Endothelial cell of umbilical vein (primary cell): Measurements from ENCODE around the gene NOD1. TPM values are rescaled to one million over a fixed set of nuclear protein-coding genes. Genes with fewer than 3 reads are reported as not detected.
A peak's percentile ranks its signal among the peaks of the same experiment; 100 is the strongest.

Experiments
- BruUV-seq: library from RNA; stranded (reverse); fragments of 400-500 nt; replicated peaks from 2 replicates; lab custom pipeline; 2021; lab: Mats Ljungman, UMichigan
- CTCF ChIA-PET: fragments of 300-600, 350-600 bp; sonication (Branson Sonifier 250); formaldehyde crosslinking; loops from one replicate; lab custom pipeline; 2021; ENCODE audit warnings: antibody characterized with exemption, inconsistent platforms; lab: Charles Lee
- POLR2A ChIA-PET: fragments of 300-600, 350-600 bp; sonication (Branson Sonifier 250); formaldehyde crosslinking; loops from one replicate; lab custom pipeline; 2021; ENCODE audit warnings: antibody characterized with exemption, inconsistent platforms; lab: Charles Lee
- DNase-seq: peaks from one replicate; pipeline ENCODE4 v3.0.0-alpha.2; 2011; ENCODE audit warnings: low read depth, low spot score
- FAIRE-seq: peaks from 2 replicates; lab custom pipeline; 2011; peaks lifted over from hg19 to GRCh38; lab: Jason Lieb, UNC
- H2AFZ ChIP-seq: 2 replicates; pipeline ENCODE4 v1.6.0; 2012; ENCODE audit warnings: low read depth, low read length, control low read depth, inconsistent platforms
- H3K27ac ChIP-seq: 2 replicates; pipeline ENCODE4 v1.5.1; 2011; ENCODE audit warnings: low read depth, mild to moderate bottlenecking, control low read depth, low read length, moderate library complexity; ENCODE audit not compliant: insufficient read depth
- H3K27me3 ChIP-seq, 2 experiments: 2 replicates each; pipeline versions ENCODE4 v1.6.0 to v1.6.1; 2011; ENCODE audit warnings: low read length in 2 of 2, mixed read lengths in 1 of 2; ENCODE audit not compliant: control insufficient read depth in 2 of 2, insufficient read depth in 2 of 2
- H3K36me3 ChIP-seq, 2 experiments: 2 replicates in 1 of 2; 3 replicates in 1 of 2; pipeline ENCODE4 v1.5.1; 2011; ENCODE audit warnings: low read length in 2 of 2, mild to moderate bottlenecking in 1 of 2, moderate library complexity in 1 of 2; ENCODE audit not compliant: control insufficient read depth in 2 of 2, insufficient read depth in 2 of 2; ENCODE audit errors: extremely low read depth in 1 of 2
- H3K4me1 ChIP-seq: 3 replicates; pipeline ENCODE4 v1.5.1; 2011; ENCODE audit warnings: mild to moderate bottlenecking, low read length; ENCODE audit not compliant: control insufficient read depth, insufficient read depth; ENCODE audit errors: extremely low read depth
- H3K4me2 ChIP-seq: 2 replicates; pipeline ENCODE4 v1.6.1; 2011; ENCODE audit warnings: low read length, control low read depth, mixed read lengths; ENCODE audit not compliant: insufficient read depth
- H3K4me3 ChIP-seq, 3 experiments: fragments of 200-600 bp in 1 of 3; sonication (generic), shearing (Covaris generic) in 1 of 3; replicated peaks in 1 of 3; 2 replicates each; pipeline ENCODE4 v1.5.1; 2011 to 2016; ENCODE audit warnings: control low read depth in 3 of 3, low read length in 3 of 3, mild to moderate bottlenecking in 2 of 3, inconsistent platforms in 1 of 3, low read depth in 1 of 3, moderate library complexity in 1 of 3; ENCODE audit not compliant: insufficient read depth in 1 of 3
- H3K79me2 ChIP-seq: 2 replicates; pipeline ENCODE4 v1.6.0; 2012; ENCODE audit warnings: low read length, inconsistent platforms; ENCODE audit not compliant: control insufficient read depth, insufficient read depth
- H3K9ac ChIP-seq: replicated peaks from 2 replicates; pipeline ENCODE3; 2011; ENCODE audit warnings: low read length, control low read depth; ENCODE audit not compliant: insufficient read depth; ENCODE audit errors: extremely low read depth
- H3K9me1 ChIP-seq: replicated peaks from 3 replicates; pipeline ENCODE4 v1.6.0; 2011; ENCODE audit warnings: mild to moderate bottlenecking, low read length; ENCODE audit not compliant: control insufficient read depth, insufficient read depth; ENCODE audit errors: extremely low read depth
- H3K9me3 ChIP-seq: replicated peaks from 2 replicates; pipeline ENCODE4 v1.5.1; 2012; ENCODE audit warnings: low read length, inconsistent platforms; ENCODE audit not compliant: control insufficient read depth, insufficient read depth
- H4K20me1 ChIP-seq: replicated peaks from 2 replicates; pipeline ENCODE3; 2011; ENCODE audit warnings: mild to moderate bottlenecking, low read length; ENCODE audit not compliant: control insufficient read depth, insufficient read depth; ENCODE audit errors: extremely low read depth
- EZH2 ChIP-seq: IDR thresholded peaks from 2 replicates; pipeline ENCODE4 v1.6.1; 2012; ENCODE audit warnings: borderline replicate concordance, low read depth, mild to moderate bottlenecking, moderate library complexity, low read length, inconsistent platforms; ENCODE audit not compliant: severe bottlenecking
- FOS ChIP-seq: IDR thresholded peaks from 2 replicates; pipeline ENCODE4 v1.6.1; 2011; ENCODE audit warnings: mild to moderate bottlenecking, low read length, moderate library complexity, borderline replicate concordance; ENCODE audit not compliant: insufficient read depth
- GATA2 ChIP-seq: IDR thresholded peaks from 2 replicates; pipeline ENCODE4 v1.7.0; 2011; ENCODE audit warnings: low read depth, mild to moderate bottlenecking, moderate library complexity, mixed read lengths, low read length; ENCODE audit not compliant: insufficient read length, insufficient read depth
- JUN ChIP-seq: IDR thresholded peaks from 2 replicates; pipeline ENCODE4 v1.6.1; 2011; ENCODE audit warnings: borderline replicate concordance, low read depth; ENCODE audit not compliant: insufficient read length, insufficient read depth
- MYC ChIP-seq: IDR thresholded peaks from one replicate; pipeline ENCODE4 v1.6.1; 2011; ENCODE audit warnings: mild to moderate bottlenecking, low read depth, low read length
- POLR2A ChIP-seq: IDR thresholded peaks from 2 replicates; pipeline ENCODE4 v1.6.1; 2012; ENCODE audit warnings: low read depth, mild to moderate bottlenecking, control low read depth, low read length
- POLR2AphosphoS5 ChIP-seq: IDR thresholded peaks from 2 replicates; pipeline ENCODE4 v1.6.1; 2012; ENCODE audit warnings: low read depth, mild to moderate bottlenecking, control low read depth, low read length, moderate library complexity; ENCODE audit not compliant: insufficient read depth
- dilution Hi-C: fragments of 300-500 bp; cut with MboI; formaldehyde crosslinking; loops from one replicate; pipeline ENCODE4 v1.15.0; 2019; ENCODE audit warnings: low sequenced_read_pairs; ENCODE audit not compliant: extremely low pct_ligation_motif_present
- intact Hi-C: fragments of 100-400 bp; cut with micrococcal nuclease; formaldehyde crosslinking; loops from one replicate; pipeline ENCODE4 v1.10.0; 2022
- polyA plus RNA-seq, 4 experiments: library from polyadenylated mRNA; depleted of rRNA in 3 of 4; stranded (reverse) in 3 of 4; unstranded in 1 of 4; fragments of >200 nt; gene quantifications; 2 replicates each; pipeline versions ENCODE4 v1.2.1 to v1.2.3, GENCODE V29; 2011 to 2012; ENCODE audit warnings: missing spikeins in 1 of 4
- total RNA-seq: library from RNA; stranded (reverse); gene quantifications from 2 replicates; pipeline ENCODE4 v1.2.3, GENCODE V29; 2021
- TF ChIP-seq, protein P1 (sequence below): IDR thresholded peaks from 2 replicates; pipeline ENCODE4 v1.6.1; 2011; ENCODE audit not compliant: insufficient read depth, insufficient read length
- TF ChIP-seq, protein P2 (sequence below), 2 donors: IDR thresholded peaks; 1 replicate in 1 of 2; 2 replicates in 1 of 2; pipeline ENCODE4 v1.5.1; 2011; ENCODE audit warnings: low read length in 2 of 2, mild to moderate bottlenecking in 2 of 2, moderate library complexity in 2 of 2, control low read depth in 1 of 2, inconsistent platforms in 1 of 2, low read depth in 1 of 2; ENCODE audit not compliant: insufficient read depth in 1 of 2; ENCODE audit errors: extremely low read depth in 1 of 2

The NOD1 gene
- total and polyA plus RNA-seq, 2 donors (not counting 3 experiments of a cell fraction or from before 2014, with no cell fraction given): 22.1 to 39.2 TPM

DNA sequence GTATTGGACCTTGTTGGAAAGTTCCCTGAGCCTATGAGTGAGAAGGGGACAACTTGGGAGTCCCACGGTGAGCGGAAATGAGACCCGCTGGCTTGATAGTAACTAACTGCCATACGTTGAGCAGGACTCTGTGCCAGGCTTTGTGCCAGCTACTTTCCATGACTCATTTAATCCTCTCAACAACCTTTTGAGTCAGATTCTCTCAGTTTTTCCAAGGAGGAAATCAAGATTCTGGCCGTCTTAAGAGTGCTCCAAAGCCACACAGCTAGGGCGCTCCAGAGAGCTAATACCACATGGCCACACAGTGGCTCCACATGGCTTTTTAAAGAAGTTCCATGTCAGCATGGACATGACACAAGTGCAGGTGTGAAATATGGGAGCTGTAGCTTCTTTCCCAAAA is 55.7 kb downstream of the NOD1 start:
- intact Hi-C loops: no loop called here
- H3K79me2 ChIP-seq: no peaks in the 10 kb centered on the region
- peaks cover 11 to 22% of the 10 kb centered on the region in 2 experiments for H3K36me3 ChIP-seq
- no peak overlapping the region for H2AFZ ChIP-seq
- no peak for FAIRE-seq
- DNase-seq: peak; percentile 63
- H3K4me3 ChIP-seq: no peak overlapping the region
- H3K27ac ChIP-seq: no peak overlapping the region
- H3K9me1 ChIP-seq: no peaks in the 10 kb centered on the region
- H3K4me1 ChIP-seq: no peaks in the 10 kb centered on the region
- CTCF ChIA-PET: interaction anchor here (1.0 to 2.2 kb wide), 8 partner anchors 10 to 258 kb away, joined by 3 to 9 read pairs (median 4); no protein-coding TSS in a partner anchor
- POLR2A ChIA-PET: no interaction called here
- BruUV-seq: no TSS peak
- H3K4me2 ChIP-seq: no peak overlapping the region
- dilution Hi-C loops: no loop called here
- TF ChIP-seq POLR2AphosphoS5 (no peak), JUN (no peak), POLR2A (no peak), MYC (no peak), GATA2 (no peak), FOS (no peak), EZH2 (no peak)
- TF ChIP-seq, protein P1, sequence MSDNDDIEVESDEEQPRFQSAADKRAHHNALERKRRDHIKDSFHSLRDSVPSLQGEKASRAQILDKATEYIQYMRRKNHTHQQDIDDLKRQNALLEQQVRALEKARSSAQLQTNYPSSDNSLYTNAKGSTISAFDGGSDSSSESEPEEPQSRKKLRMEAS: no peak
- TF ChIP-seq, protein P2, sequence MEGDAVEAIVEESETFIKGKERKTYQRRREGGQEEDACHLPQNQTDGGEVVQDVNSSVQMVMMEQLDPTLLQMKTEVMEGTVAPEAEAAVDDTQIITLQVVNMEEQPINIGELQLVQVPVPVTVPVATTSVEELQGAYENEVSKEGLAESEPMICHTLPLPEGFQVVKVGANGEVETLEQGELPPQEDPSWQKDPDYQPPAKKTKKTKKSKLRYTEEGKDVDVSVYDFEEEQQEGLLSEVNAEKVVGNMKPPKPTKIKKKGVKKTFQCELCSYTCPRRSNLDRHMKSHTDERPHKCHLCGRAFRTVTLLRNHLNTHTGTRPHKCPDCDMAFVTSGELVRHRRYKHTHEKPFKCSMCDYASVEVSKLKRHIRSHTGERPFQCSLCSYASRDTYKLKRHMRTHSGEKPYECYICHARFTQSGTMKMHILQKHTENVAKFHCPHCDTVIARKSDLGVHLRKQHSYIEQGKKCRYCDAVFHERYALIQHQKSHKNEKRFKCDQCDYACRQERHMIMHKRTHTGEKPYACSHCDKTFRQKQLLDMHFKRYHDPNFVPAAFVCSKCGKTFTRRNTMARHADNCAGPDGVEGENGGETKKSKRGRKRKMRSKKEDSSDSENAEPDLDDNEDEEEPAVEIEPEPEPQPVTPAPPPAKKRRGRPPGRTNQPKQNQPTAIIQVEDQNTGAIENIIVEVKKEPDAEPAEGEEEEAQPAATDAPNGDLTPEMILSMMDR (IDR thresholded peaks at IDR 0.05; ENCODE audit: extremely low read depth in 1 of 2, insufficient read depth in 1 of 2, low read depth in 1 of 2, low read length in 2 of 2): no peak
- no peaks in the 10 kb centered on the region for H3K9me3 ChIP-seq
- no peaks in the 10 kb centered on the region for H4K20me1 ChIP-seq
- no peak overlapping the region for H3K9ac ChIP-seq
- H3K27me3 ChIP-seq: no peaks in the 10 kb centered on the region
